DOHH2 (cell line): ENCODE results near the gene NPTN.

Experiments used
- EZH2phosphoT487 ChIP-seq: fragments of 200-600 bp; sonication (generic); IDR thresholded peaks from 2 replicates; pipeline ENCODE4 v1.6.1; 2017; ENCODE audit warnings: borderline replicate concordance, mild to moderate bottlenecking, antibody characterized with exemption, low read length, moderate library complexity, mixed read lengths
- TF ChIP-seq, protein P1 (sequence below): fragments of 200-600 bp; sonication (generic); IDR thresholded peaks from one replicate; pipeline ENCODE4 v1.5.1; 2014; ENCODE audit warnings: antibody characterized with exemption, mild to moderate bottlenecking, low read depth, low read length; ENCODE audit not compliant: poor library complexity, severe bottlenecking

DNA sequence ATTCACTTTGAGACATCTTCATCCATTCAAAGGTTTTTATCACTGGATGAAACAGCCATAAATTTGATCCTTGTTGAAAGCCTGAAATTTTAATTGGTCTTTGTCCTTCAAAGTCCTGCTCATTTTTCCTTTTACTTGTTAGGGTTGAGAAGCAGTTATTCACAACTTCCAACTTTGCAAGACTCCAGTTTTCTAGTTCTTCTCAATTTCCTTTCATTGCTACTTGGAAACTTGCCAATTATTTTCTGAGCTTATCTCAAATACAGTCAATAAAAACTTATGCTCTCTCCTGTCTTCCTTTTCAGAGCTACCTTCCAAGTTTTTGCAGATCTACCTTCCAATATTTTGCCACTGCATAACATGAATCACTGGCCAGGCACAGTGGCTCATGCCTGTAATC, 27.3 kb upstream of the NPTN start:
- TF ChIP-seq, protein P1, sequence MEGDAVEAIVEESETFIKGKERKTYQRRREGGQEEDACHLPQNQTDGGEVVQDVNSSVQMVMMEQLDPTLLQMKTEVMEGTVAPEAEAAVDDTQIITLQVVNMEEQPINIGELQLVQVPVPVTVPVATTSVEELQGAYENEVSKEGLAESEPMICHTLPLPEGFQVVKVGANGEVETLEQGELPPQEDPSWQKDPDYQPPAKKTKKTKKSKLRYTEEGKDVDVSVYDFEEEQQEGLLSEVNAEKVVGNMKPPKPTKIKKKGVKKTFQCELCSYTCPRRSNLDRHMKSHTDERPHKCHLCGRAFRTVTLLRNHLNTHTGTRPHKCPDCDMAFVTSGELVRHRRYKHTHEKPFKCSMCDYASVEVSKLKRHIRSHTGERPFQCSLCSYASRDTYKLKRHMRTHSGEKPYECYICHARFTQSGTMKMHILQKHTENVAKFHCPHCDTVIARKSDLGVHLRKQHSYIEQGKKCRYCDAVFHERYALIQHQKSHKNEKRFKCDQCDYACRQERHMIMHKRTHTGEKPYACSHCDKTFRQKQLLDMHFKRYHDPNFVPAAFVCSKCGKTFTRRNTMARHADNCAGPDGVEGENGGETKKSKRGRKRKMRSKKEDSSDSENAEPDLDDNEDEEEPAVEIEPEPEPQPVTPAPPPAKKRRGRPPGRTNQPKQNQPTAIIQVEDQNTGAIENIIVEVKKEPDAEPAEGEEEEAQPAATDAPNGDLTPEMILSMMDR, result no peak
- TF ChIP-seq EZH2phosphoT487, result no peak
